Esophagus squamous epithelium (tissue), 4 donors: Measurements from ENCODE around the gene DOCK8.

Source experiments
- CTCF ChIP-seq, 6 experiments: fragments of 450-650 bp in 4 of 6; fragments of 200-600 bp in 2 of 6; sonication (generic) in 2 of 6; IDR thresholded peaks; one replicate each; pipeline ENCODE4 v1.5.1; 2016 to 2019; ENCODE audit warnings: antibody characterized with exemption in 6 of 6, mild to moderate bottlenecking in 4 of 6, moderate library complexity in 4 of 6
- POLR2A ChIP-seq, 4 donors: fragments of 450-650 bp; IDR thresholded peaks; one replicate each; pipeline ENCODE4 v1.6.1; 2017; ENCODE audit warnings: antibody characterized with exemption in 4 of 4, mild to moderate bottlenecking in 4 of 4, moderate library complexity in 3 of 4

- TF ChIP-seq CTCF (IDR thresholded peaks at IDR 0.05) (no peak), POLR2A (IDR thresholded peaks at IDR 0.05) (no peak)
Measured at GRCh38 chr9:269081-269711, 54.5 kb downstream of the DOCK8 start.
